Fibroblast of the aortic adventitia (primary cell): ENCODE results near the gene TLR2. TPM values are rescaled to one million over a fixed set of nuclear protein-coding genes. Genes with fewer than 3 reads are reported as not detected.

ENCODE experiments used
- DNase-seq: peaks from one replicate; pipeline ENCODE4 v3.0.0-alpha.2; 2010; ENCODE audit warnings: low read depth
- H3K4me3 ChIP-seq: 2 replicates; pipeline ENCODE4 v1.5.1; 2011; ENCODE audit warnings: low read depth, mild to moderate bottlenecking, control low read depth, low read length, moderate library complexity
- total RNA-seq: library from RNA; depleted of rRNA; stranded (reverse); fragments of >200 nt; gene quantifications from 2 replicates; pipeline ENCODE4 v1.2.3, GENCODE V29; 2012; ENCODE audit warnings: low replicate concordance
- TF ChIP-seq, protein P1 (sequence below): IDR thresholded peaks from 2 replicates; pipeline ENCODE4 v1.5.1; 2011; ENCODE audit warnings: mild to moderate bottlenecking, low read length, control low read depth, inconsistent platforms; ENCODE audit not compliant: insufficient read depth

The TLR2 gene
- total RNA-seq: not detected in 2 replicates

GRCh38 chr4:153684182-153684970 lies at the start of gene TLR2:
TSS of gene TLR2 (plus strand) at chr4:153684280. CDS start at chr4:153702908, 18,628 bp downstream.
- TF ChIP-seq, protein P1, sequence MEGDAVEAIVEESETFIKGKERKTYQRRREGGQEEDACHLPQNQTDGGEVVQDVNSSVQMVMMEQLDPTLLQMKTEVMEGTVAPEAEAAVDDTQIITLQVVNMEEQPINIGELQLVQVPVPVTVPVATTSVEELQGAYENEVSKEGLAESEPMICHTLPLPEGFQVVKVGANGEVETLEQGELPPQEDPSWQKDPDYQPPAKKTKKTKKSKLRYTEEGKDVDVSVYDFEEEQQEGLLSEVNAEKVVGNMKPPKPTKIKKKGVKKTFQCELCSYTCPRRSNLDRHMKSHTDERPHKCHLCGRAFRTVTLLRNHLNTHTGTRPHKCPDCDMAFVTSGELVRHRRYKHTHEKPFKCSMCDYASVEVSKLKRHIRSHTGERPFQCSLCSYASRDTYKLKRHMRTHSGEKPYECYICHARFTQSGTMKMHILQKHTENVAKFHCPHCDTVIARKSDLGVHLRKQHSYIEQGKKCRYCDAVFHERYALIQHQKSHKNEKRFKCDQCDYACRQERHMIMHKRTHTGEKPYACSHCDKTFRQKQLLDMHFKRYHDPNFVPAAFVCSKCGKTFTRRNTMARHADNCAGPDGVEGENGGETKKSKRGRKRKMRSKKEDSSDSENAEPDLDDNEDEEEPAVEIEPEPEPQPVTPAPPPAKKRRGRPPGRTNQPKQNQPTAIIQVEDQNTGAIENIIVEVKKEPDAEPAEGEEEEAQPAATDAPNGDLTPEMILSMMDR: no peak
- no peak for DNase-seq
- peak within 1 kb of the TSS; percentile 58 for H3K4me3 ChIP-seq

- no peak overlapping the region for H3K4me3 ChIP-seq
- TF ChIP-seq, protein P1: peak; percentile 81
- peak; percentile 60 for DNase-seq
Measured at GRCh38 chr4:153634738-153635353, 49.2 kb upstream of the TLR2 start.

DNA sequence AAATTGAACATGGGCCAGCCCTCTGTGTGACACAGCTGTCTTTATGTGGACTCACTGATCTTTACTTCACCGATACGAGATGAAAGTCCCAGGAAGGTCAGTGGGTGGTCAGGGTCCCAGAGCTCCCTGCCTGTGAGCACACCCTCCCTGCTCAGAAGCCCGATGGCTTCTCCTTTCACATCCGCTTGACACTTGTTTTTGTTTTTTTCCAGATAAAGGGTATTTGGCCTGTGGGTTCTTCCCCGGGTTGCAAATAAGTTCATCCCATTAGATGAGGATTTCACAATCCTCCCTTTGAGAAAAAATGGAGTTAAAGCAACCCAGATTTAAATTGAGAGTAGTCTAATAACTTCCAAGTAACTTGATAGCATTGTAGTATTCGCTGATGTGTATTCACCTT lies 48.2 kb upstream of the TLR2 start:
- no peak for DNase-seq
- TF ChIP-seq, protein P1: no peak
- no peak overlapping the region for H3K4me3 ChIP-seq

DNA sequence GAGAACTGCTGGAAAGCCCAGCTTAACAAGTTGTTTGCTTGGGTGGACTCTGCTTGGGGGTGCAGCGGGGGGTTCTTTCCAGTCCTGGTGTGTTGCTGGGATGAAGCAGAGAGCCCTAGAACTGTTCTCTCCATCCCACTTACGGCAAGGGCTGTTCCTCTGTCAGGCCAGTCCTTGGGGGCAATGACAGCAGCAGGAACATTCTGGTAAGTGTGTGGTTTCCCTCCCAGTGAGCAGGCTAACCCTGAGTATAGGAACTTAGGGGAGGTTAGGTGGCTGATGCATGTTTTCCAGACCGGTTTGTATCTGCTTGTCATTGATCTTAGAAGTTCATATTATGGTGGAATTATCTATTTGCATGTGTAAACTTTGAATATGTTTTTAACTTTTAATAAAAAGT lies 46.9 kb upstream of the TLR2 start:
- no peak for DNase-seq
- TF ChIP-seq, protein P1: no peak
- no peak overlapping the region for H3K4me3 ChIP-seq

DNA sequence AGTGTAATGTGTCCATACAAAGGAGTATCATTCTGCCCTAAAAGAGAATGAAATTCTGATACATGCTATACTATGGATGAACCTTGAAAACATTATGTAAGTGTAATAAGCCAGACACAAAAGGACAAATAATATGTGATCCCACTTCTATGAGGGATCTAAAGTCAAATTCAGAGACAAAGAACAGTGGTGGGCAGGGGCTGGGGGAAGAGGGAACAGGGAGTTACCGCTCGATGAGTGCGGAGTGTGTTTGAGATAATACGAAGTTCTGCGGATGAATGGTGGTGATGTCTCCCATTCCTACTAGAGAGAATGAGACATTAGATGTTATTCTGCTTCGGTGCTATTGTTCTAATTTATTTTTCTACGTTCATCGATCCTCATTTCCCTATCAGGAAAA lies 46.1 kb upstream of the TLR2 start:
- TF ChIP-seq, protein P1: no peak
- H3K4me3 ChIP-seq: no peak overlapping the region
- no peak for DNase-seq

- TF ChIP-seq, protein P1: no peak
- H3K4me3 ChIP-seq: no peak overlapping the region
- no peak for DNase-seq
Measured at GRCh38 chr4:153638999-153639398, 45.1 kb upstream of the TLR2 start.
